Measurements from ENCODE around the gene KRTAP9-2.

DNA sequence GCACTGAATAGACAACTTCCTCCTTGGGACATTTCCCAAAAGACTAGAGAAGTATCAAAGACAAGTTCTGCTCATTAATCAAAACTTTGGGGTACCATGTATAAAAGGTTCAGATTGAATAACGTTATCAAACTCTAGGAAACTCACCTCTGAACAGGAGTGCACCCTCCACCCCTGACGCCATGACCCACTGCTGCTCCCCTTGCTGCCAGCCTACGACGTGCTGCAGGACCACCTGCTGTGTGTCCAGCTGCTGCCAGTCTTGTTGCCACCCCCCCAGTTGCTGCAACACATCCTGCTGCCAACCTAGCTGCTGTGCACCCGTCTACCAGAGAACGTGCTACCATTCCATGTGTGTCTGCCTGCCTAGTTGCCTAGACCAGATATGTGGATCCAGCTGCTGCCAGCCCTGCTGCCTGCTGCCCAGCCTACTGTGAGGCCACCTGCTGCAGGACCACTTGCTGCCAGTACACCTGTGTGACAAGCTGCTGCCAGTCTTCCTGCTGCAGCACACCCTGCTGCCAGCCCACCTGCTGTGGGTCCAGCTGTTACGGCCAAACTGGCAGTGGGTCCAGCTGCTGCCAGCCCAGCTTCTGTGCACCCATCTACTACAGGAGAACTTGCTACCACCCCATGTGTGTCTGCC, 13.8 kb upstream of the KRTAP9-2 start:
- no peak for TF ChIP-seq ZNF555 (tag by site-specific recombination; conservative IDR thresholded peaks at IDR 0.05)
- TF ChIP-seq, protein P1, sequence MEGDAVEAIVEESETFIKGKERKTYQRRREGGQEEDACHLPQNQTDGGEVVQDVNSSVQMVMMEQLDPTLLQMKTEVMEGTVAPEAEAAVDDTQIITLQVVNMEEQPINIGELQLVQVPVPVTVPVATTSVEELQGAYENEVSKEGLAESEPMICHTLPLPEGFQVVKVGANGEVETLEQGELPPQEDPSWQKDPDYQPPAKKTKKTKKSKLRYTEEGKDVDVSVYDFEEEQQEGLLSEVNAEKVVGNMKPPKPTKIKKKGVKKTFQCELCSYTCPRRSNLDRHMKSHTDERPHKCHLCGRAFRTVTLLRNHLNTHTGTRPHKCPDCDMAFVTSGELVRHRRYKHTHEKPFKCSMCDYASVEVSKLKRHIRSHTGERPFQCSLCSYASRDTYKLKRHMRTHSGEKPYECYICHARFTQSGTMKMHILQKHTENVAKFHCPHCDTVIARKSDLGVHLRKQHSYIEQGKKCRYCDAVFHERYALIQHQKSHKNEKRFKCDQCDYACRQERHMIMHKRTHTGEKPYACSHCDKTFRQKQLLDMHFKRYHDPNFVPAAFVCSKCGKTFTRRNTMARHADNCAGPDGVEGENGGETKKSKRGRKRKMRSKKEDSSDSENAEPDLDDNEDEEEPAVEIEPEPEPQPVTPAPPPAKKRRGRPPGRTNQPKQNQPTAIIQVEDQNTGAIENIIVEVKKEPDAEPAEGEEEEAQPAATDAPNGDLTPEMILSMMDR (tag by site-specific recombination; IDR thresholded peaks at IDR 0.05) = no peak
- TF ChIP-seq ZBTB17 (tag by site-specific recombination; IDR thresholded peaks at IDR 0.05) = no peak
- TF ChIP-seq, protein P2, sequence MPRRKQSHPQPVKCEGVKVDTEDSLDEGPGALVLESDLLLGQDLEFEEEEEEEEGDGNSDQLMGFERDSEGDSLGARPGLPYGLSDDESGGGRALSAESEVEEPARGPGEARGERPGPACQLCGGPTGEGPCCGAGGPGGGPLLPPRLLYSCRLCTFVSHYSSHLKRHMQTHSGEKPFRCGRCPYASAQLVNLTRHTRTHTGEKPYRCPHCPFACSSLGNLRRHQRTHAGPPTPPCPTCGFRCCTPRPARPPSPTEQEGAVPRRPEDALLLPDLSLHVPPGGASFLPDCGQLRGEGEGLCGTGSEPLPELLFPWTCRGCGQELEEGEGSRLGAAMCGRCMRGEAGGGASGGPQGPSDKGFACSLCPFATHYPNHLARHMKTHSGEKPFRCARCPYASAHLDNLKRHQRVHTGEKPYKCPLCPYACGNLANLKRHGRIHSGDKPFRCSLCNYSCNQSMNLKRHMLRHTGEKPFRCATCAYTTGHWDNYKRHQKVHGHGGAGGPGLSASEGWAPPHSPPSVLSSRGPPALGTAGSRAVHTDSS (tag by site-specific recombination; IDR thresholded peaks at IDR 0.05) = no peak
- no peak for TF ChIP-seq ZNF677 (tag by site-specific recombination; IDR thresholded peaks at IDR 0.05)
- TF ChIP-seq, protein P3, sequence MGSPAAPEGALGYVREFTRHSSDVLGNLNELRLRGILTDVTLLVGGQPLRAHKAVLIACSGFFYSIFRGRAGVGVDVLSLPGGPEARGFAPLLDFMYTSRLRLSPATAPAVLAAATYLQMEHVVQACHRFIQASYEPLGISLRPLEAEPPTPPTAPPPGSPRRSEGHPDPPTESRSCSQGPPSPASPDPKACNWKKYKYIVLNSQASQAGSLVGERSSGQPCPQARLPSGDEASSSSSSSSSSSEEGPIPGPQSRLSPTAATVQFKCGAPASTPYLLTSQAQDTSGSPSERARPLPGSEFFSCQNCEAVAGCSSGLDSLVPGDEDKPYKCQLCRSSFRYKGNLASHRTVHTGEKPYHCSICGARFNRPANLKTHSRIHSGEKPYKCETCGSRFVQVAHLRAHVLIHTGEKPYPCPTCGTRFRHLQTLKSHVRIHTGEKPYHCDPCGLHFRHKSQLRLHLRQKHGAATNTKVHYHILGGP (tag by site-specific recombination; IDR thresholded peaks at IDR 0.05) = no peak
- no peak for TF ChIP-seq BCL11B (tag by site-specific recombination; IDR thresholded peaks at IDR 0.05; ENCODE audit: low read depth)
- TF ChIP-seq TRIM28 (IDR thresholded peaks at IDR 0.05; ENCODE audit: borderline replicate concordance, low read length) = no peak
